ENCODE measurements around the gene PLEKHA6.
A peak's percentile ranks its signal among the peaks of the same experiment; 100 is the strongest.

Gene PLEKHA6

GRCh38 chr1:204359474-204360255 lies at the start of gene PLEKHA6:
TSS of gene PLEKHA6 (minus strand) at chr1:204359929. CDS start at chr1:204273727, 86,202 bp downstream.
- DNase-seq, result peak; percentile 50 to 74

DNA sequence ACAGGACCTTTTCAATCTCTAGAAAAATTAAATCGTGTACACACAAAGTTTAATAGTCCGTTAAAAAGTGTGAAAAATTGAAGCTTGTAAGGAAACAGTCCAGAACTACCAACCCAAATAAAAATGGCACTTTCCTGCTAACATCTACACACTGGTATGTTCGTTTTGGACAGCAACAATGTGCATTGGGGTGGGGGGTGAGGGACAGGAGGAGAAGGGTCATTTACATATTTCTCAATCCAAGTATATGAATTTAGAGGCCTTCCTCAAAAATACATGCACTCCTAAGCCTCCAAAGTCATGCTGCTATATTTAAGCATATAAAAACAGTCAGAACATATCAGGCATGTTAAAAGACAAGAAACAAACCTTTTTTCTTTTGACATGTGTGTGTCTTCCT lies 49.4 kb upstream of the PLEKHA6 start:
- no peak for DNase-seq

GRCh38 chr1:204408602-204409001 lies 48.9 kb upstream of the PLEKHA6 start:
- no peak for DNase-seq

DNA sequence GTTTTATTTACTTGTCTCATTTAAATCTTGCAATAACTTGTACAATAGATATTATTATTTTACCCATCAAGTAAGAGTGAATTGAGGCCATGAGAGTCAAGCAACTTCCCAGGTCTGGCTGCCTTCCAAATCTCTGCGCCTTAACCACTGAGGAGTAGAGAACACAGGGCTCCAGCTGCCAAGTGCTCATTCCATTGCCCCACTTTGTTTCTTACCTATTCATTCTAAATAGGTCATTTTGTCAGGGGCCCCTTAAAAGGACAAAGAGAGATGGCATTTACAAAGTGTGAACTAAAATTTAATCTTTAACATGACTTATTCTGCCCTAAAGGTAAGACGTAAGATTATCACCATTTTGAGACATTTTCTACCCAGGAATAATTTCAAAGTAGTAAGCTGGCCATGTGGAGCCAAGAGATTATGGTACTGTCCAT lies 48.4 kb upstream of the PLEKHA6 start:
- DNase-seq, result no peak

- DNase-seq, result no peak
Measured at GRCh38 chr1:204407295-204407971, 47.7 kb upstream of the PLEKHA6 start.

GRCh38 chr1:204406621-204407020 lies 46.9 kb upstream of the PLEKHA6 start:
- DNase-seq, result no peak

DNA sequence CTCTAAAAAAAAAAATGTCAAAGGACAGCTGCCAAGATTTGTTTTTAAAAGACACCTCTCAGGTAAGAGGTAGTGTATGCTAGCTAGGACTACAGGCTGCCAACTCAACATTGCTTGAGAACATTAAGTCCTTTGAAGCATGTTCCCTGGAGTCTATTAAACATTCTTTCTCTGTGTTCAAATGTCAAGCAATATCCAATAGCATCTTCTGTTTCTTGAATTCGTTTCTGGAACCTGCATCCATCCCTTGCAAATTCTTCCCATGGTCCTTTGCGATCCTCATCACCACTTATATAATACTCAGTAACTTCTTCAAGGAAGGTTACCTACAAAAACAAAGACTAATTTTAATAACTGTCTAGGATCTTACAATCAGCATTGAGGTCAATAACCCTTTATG lies 46.3 kb upstream of the PLEKHA6 start:
- DNase-seq, result no peak

- no peak for DNase-seq
Measured at GRCh38 chr1:204404629-204405028, 44.9 kb upstream of the PLEKHA6 start.

- DNase-seq, result no peak
Measured at GRCh38 chr1:204402391-204402790, 42.7 kb upstream of the PLEKHA6 start.

GRCh38 chr1:204401730-204402129 lies 42.0 kb upstream of the PLEKHA6 start:
- no peak for DNase-seq

GRCh38 chr1:204400882-204401510 lies 41.3 kb upstream of the PLEKHA6 start:
- DNase-seq, result no peak

GRCh38 chr1:204398197-204399125 lies 38.7 kb upstream of the PLEKHA6 start:
- DNase-seq, result peak; percentile 78 to 87

DNA sequence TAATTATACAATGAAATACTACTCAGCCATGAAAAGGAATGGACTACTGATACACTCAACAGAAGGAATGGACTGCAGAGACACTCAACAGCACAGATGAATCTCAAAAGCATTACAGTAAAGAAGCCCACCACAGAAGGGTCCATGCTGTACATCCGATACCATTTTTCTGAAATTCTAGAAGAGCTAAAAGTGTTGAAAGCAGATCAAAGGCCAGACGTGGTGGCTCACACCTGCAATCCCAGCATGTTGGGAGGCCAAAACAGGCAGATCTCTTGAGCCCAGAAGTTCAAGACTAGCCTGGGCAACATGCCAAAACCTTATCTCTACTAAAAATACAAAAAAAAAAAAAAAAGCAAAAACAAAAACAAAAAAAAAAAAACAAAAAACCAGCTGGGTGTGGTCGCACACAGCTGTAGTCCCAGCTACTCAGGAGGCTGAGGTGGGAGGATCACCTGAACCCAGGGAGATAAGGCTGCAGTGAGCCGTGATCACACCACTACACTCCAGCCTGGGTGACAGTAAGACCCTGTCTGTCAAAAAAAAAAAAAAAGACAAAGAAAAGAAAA lies 36.4 kb upstream of the PLEKHA6 start:
- DNase-seq, result no peak

DNA sequence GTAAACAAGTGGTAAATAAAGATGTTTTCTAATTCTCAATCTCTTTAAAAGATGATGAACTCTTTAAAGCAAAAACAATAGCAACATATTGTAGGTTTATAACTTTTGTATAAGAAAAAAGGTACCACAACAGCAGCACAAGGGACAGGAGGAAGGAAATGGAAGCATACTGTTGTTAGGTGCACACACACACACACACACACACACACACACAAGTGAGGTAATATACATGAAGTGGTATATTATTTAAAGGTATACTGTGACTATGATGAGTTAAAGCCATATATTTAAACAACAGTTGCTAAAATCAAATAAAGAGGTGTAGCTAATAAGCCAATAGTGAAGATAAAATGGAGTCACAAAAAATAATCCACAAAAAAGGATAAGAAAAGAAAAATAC lies 31.9 kb upstream of the PLEKHA6 start:
- no peak for DNase-seq

DNA sequence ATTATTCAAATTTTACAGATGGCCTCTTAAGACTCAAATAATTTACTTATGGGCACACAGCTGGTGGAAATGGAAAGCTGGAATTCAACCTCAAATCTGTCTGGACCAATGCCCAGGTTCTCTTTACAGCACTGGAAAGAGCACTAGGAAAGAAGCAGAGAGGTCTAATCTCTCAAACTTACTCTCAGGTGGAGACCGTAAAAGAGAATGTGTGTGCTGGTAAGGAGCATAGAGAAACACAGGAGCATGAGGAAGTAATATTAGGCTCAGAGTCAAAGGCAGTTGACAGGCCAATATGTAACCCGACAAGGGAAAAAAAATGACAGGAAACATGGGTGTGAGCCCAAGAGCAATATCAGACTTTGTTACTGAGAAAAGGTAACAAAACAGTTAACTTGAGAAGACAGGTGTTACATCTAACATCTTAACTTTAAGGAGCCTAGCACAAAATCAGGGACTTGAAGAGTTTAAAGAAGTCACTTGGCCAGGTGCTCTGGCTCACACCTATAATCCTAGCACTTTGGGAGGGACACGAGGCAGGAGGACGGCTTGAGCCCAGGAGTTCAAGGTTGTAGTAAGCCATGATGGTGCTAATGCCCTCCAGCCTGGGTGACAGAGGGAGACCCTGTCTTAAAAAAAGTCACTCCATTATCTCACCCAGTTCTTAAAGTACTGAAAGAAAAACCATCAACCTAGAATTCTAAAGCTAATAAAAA lies 31.2 kb upstream of the PLEKHA6 start:
- no peak for DNase-seq

- DNase-seq, result no peak
Measured at GRCh38 chr1:204385727-204386126, 26.0 kb upstream of the PLEKHA6 start.

- DNase-seq, result no peak
Measured at GRCh38 chr1:204384636-204385352, 25.1 kb upstream of the PLEKHA6 start.

DNA sequence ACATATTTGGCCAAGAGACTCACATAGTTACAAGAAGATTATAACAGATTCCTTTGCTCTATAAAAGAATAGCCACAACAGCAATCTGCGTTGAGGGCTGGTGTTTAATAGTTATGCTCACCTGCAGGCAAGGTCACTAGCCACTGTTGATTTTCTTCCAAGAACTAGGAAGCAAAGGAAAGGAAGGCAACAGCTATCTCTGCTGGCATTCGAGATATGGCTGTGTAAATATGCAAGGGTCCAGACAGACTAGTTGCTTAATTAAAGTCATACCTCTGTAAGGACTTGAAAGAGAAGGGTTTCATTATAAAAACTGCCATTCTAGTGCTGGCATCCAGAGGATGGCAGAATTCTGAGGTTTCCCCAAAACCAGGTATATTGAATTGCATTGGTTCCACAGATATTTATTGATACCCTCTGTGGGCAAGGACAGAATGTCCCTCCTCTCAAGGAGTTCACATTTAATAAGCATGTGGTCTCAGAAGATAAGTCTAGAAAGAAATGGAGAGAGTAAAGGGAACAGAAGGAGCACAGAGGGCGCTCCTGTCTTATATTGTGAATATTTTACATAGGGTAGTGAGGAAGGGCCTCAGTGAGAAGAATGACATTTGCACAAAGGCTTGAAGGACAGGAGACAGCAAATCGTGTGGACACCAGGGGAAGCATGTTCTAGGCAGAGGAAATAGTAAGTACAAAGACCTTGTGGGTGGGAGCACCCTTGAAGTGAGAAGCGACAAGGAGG lies 23.6 kb upstream of the PLEKHA6 start:
- DNase-seq, result no peak

DNA sequence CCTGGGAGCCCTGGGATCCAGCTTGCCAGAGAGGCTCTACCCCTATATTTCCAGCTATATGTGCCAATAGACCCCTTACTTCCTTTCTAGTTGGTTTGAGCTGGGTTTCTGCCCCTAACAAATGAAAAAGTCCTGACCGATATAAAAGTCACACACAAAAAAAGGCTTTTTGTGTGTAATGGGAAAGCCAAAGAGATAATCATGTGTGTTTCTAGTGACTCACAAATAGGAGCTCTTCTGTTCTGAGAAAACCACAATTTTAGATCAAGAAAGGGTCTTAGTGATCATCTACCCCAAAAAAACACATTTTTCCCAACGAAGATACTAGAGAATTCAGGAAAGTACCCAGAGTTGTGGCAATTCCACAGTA lies 23.0 kb upstream of the PLEKHA6 start:
- no peak for DNase-seq

DNA sequence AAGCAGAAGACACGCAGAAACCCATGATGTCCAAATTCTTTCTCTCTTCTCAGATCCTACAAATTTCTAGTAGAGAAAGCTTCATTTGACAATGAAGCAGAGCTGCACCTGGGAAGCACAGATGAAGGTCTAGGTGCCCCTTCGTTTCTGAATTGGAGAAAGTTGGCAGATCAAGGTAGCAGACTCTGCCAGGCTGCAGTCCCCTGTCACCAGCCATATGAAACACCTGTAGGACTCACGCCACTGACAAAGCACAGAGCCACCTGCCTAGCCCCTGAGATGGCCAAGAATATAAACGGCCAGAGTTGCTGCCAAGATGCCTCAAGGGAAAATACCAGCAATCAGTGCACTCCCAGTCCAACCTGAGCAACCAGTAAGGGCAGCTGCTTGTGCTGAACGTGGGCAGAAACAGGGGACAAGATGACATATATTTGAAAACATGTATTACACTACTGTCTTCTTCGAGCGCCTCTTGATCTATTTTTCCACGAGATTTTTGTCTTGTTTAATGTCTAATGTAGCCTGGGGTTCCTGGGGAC lies 20.6 kb upstream of the PLEKHA6 start:
- no peak for DNase-seq

Measured in NCI-H526 (cell line).